Activated CD4-positive, alpha-beta memory T cell treated with anti-CD3 and anti-CD28 coated beads for 36 hours (primary cell): ENCODE measurements around the gene ZP1. TPM values are rescaled to one million over a fixed set of nuclear protein-coding genes. Genes with fewer than 3 reads are reported as not detected.

ENCODE experiments used
- CTCF ChIA-PET: fragments of 350-600 bp; sonication (Branson Sonifier 250); formaldehyde crosslinking; loops from one replicate; lab custom pipeline; 2021; ENCODE audit warnings: antibody characterized with exemption, inconsistent platforms; lab: Charles Lee
- POLR2A ChIA-PET: fragments of 350-600 bp; sonication (Branson Sonifier 250); formaldehyde crosslinking; loops from one replicate; lab custom pipeline; 2021; ENCODE audit warnings: antibody characterized with exemption; lab: Charles Lee
- DNase-seq: peaks from one replicate; pipeline ENCODE4 v3.0.0-alpha.2; 2020
- H3K27ac Mint-ChIP-seq: one replicate; pipeline ENCODE4 v1.8.0; 2021; ENCODE audit warnings: mixed read lengths
- H3K27me3 Mint-ChIP-seq: one replicate; pipeline ENCODE4 v1.8.0; 2021; ENCODE audit warnings: mixed read lengths
- H3K36me3 Mint-ChIP-seq: one replicate; pipeline ENCODE4 v1.8.0; 2021; ENCODE audit warnings: mixed read lengths
- H3K4me1 Mint-ChIP-seq: one replicate; pipeline ENCODE4 v1.8.0; 2021; ENCODE audit warnings: low read depth, mixed read lengths
- H3K4me3 Mint-ChIP-seq: one replicate; pipeline ENCODE4 v1.8.0; 2021; ENCODE audit warnings: mild to moderate bottlenecking, mixed read lengths
- H3K9me3 Mint-ChIP-seq: one replicate; pipeline ENCODE4 v1.8.0; 2021; ENCODE audit warnings: mixed read lengths
- intact Hi-C: fragments of 100-400 bp; cut with micrococcal nuclease; formaldehyde crosslinking; loops from one replicate; pipeline ENCODE4 v1.15.1; 2023
- total RNA-seq, 2 experiments: library from RNA; stranded (reverse); gene quantifications; one replicate each; pipeline ENCODE4 v1.2.3, GENCODE V29; 2021

Gene ZP1
- total RNA-seq, 2 experiments from 2014 or later: not detected

GRCh38 chr11:60854847-60855725 is 12.3 kb upstream of the ZP1 start:
- Mint-ChIP-seq H3K27me3 (no peaks in the 10 kb centered on the region), H3K27ac (no peak overlapping the region), H3K4me1 (peaks cover 15% of the 10 kb centered on the region), H3K4me3 (no peak overlapping the region), H3K36me3 (peaks cover 22% of the 10 kb centered on the region), H3K9me3 (no peaks in the 10 kb centered on the region)
- intact Hi-C loops: no loop called here
- no peak for DNase-seq
- POLR2A ChIA-PET: interaction anchor here (2.2 kb wide), 1 partner anchor 11 kb away, joined by 6 read pairs; no protein-coding TSS in a partner anchor
- CTCF ChIA-PET: interaction anchor here (1.4 kb wide), 1 partner anchor 24 kb away, joined by 9 read pairs; no protein-coding TSS in a partner anchor

GRCh38 chr11:60855726-60856633 is 11.4 kb upstream of the ZP1 start, which contains the start of gene PTGDR2:
TSS of gene PTGDR2 (minus strand) at chr11:60855950. CDS start at chr11:60853722, 2,228 bp downstream.
- CTCF ChIA-PET: interaction anchor here (1.4 kb wide), 1 partner anchor 25 kb away, joined by 9 read pairs; no protein-coding TSS in a partner anchor
- POLR2A ChIA-PET: interaction anchor here (2.2 kb wide), 1 partner anchor 12 kb away, joined by 6 read pairs; no protein-coding TSS in a partner anchor
- H3K4me3 Mint-ChIP-seq: peak within 1 kb of the TSS; percentile 33
- peaks cover 15% of the 10 kb centered on the region for H3K4me1 Mint-ChIP-seq
- no peak for DNase-seq
- no peaks in the 10 kb centered on the region for H3K9me3 Mint-ChIP-seq
- intact Hi-C loops: no loop called here
- peaks cover 16% of the 10 kb centered on the region for H3K36me3 Mint-ChIP-seq
- no peaks in the 10 kb centered on the region for H3K27me3 Mint-ChIP-seq
- no peak within 1 kb of the TSS for H3K27ac Mint-ChIP-seq

- H3K36me3 Mint-ChIP-seq: peaks cover 5% of the 10 kb centered on the region
- no peaks in the 10 kb centered on the region for H3K9me3 Mint-ChIP-seq
- intact Hi-C loops: no loop called here
- peaks cover 15% of the 10 kb centered on the region for H3K4me1 Mint-ChIP-seq
- H3K4me3 Mint-ChIP-seq: no peak overlapping the region
- ChIA-PET POLR2A (no interaction called here), CTCF (interaction anchor here (3.3 kb wide), 1 partner anchor 27 kb away, joined by 12 read pairs; no protein-coding TSS in a partner anchor)
- no peak overlapping the region for H3K27ac Mint-ChIP-seq
- no peaks in the 10 kb centered on the region for H3K27me3 Mint-ChIP-seq
- no peak for DNase-seq
Measured at GRCh38 chr11:60857378-60858232, 9.7 kb upstream of the ZP1 start.

- no peak overlapping the region for H3K4me3 Mint-ChIP-seq
- intact Hi-C loops: no loop called here
- no peak overlapping the region for H3K27ac Mint-ChIP-seq
Measured at GRCh38 chr11:60858236-60858635, 9.1 kb upstream of the ZP1 start.

GRCh38 chr11:60858731-60859464 is 8.4 kb upstream of the ZP1 start:
- ChIA-PET POLR2A (no interaction called here), CTCF (interaction anchor here (3.3 kb wide), 1 partner anchor 28 kb away, joined by 12 read pairs; no protein-coding TSS in a partner anchor)
- Mint-ChIP-seq H3K4me3 (no peak overlapping the region), H3K27me3 (no peaks in the 10 kb centered on the region), H3K4me1 (peaks cover 15% of the 10 kb centered on the region), H3K27ac (peak overlapping the region; percentile 7), H3K36me3 (peaks cover under 1% of the 10 kb centered on the region), H3K9me3 (no peaks in the 10 kb centered on the region)
- no peak for DNase-seq
- intact Hi-C loops: no loop called here

More at GRCh38 chr11:60858236-60858635, 9.1 kb upstream of the ZP1 start:
- ChIA-PET CTCF (interaction anchor here (3.3 kb wide), 1 partner anchor 28 kb away, joined by 12 read pairs; no protein-coding TSS in a partner anchor), POLR2A (no interaction called here)
- Mint-ChIP-seq H3K9me3 (no peaks in the 10 kb centered on the region), H3K27me3 (no peaks in the 10 kb centered on the region), H3K36me3 (peaks cover 3% of the 10 kb centered on the region), H3K4me1 (peaks cover 15% of the 10 kb centered on the region)
- no peak for DNase-seq

GRCh38 chr11:60859616-60860250 is 7.6 kb upstream of the ZP1 start:
- Mint-ChIP-seq H3K27ac (no peak overlapping the region), H3K4me1 (peaks cover 15% of the 10 kb centered on the region), H3K36me3 (no peaks in the 10 kb centered on the region), H3K9me3 (no peaks in the 10 kb centered on the region), H3K4me3 (no peak overlapping the region), H3K27me3 (no peaks in the 10 kb centered on the region)
- intact Hi-C loops: no loop called here
- ChIA-PET POLR2A (no interaction called here), CTCF (interaction anchor here (3.3 kb wide), 1 partner anchor 29 kb away, joined by 12 read pairs; no protein-coding TSS in a partner anchor)
- DNase-seq: no peak

DNA sequence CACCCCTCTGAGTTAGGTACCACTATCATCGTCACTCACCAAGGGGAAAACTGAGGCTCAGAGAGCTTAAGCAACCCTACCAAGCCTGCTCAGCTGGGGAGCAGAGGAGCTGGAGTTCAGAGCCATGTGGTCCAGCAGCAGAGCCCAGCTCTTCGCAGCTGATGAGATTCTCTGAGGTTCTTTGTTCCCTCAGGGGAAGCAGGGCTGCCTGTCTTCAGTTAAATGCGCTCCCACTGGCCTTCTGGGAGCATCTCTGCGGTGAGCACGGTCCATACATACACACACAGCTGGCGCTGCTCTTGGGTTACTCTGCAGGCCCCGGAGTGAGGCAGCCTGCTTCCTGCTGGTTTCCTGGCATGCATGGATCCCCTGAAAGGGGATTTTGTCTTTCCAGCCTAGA is 6.4 kb upstream of the ZP1 start:
- Mint-ChIP-seq H3K4me1 (peaks cover 15% of the 10 kb centered on the region), H3K36me3 (no peaks in the 10 kb centered on the region), H3K4me3 (no peak overlapping the region), H3K27me3 (no peaks in the 10 kb centered on the region), H3K9me3 (no peaks in the 10 kb centered on the region), H3K27ac (no peak overlapping the region)
- POLR2A ChIA-PET: no interaction called here
- intact Hi-C loops: no loop called here
- no peak for DNase-seq
- CTCF ChIA-PET: interaction anchor here (0.9 to 3.3 kb wide), 2 partner anchors 30 to 39 kb away, joined by 6 to 12 read pairs; no protein-coding TSS in a partner anchor

GRCh38 chr11:60862171-60862570 is 5.2 kb upstream of the ZP1 start:
- no peak overlapping the region for H3K27ac Mint-ChIP-seq
- H3K27me3 Mint-ChIP-seq: no peaks in the 10 kb centered on the region
- CTCF ChIA-PET: no interaction called here
- no peaks in the 10 kb centered on the region for H3K36me3 Mint-ChIP-seq
- no peaks in the 10 kb centered on the region for H3K9me3 Mint-ChIP-seq
- H3K4me1 Mint-ChIP-seq: peaks cover 15% of the 10 kb centered on the region
- H3K4me3 Mint-ChIP-seq: no peak overlapping the region
- POLR2A ChIA-PET: no interaction called here
- DNase-seq: no peak
- intact Hi-C loops: no loop called here

GRCh38 chr11:60863550-60864521 is 3.5 kb upstream of the ZP1 start:
- Mint-ChIP-seq H3K36me3 (no peaks in the 10 kb centered on the region), H3K4me3 (no peak overlapping the region), H3K4me1 (peaks cover 4% of the 10 kb centered on the region), H3K9me3 (no peaks in the 10 kb centered on the region), H3K27ac (no peak overlapping the region), H3K27me3 (no peaks in the 10 kb centered on the region)
- CTCF ChIA-PET: interaction anchor here (0.9 kb wide), 1 partner anchor 33 kb away, joined by 4 read pairs; no protein-coding TSS in a partner anchor
- POLR2A ChIA-PET: interaction anchor here (0.6 kb wide), 1 partner anchor 1078 kb away, joined by 3 read pairs; no protein-coding TSS in a partner anchor
- intact Hi-C loops: no loop called here
- DNase-seq: no peak
